ENCODE results near the gene ZNF771.

DNA sequence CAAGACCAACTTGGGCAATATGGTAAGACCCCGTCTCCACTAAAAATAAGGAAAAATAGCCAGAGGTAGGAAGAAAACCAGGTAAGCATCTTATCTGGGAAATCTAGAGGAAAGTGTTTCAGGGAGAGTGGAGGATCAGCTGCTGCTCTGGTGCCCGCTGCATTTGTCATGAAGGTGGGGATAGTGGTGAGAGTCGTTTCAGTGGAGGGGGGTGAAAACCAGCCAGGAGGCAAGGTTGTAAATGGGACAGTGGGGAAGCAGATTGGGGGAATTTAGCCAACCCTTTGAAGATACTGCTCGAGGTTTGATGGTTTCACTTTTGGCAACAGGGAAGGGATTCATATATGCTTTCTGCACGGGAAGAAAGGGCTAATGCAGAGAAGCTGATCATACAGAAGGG lies 13.6 kb downstream of the ZNF771 start:
- TF ChIP-seq, protein P1, sequence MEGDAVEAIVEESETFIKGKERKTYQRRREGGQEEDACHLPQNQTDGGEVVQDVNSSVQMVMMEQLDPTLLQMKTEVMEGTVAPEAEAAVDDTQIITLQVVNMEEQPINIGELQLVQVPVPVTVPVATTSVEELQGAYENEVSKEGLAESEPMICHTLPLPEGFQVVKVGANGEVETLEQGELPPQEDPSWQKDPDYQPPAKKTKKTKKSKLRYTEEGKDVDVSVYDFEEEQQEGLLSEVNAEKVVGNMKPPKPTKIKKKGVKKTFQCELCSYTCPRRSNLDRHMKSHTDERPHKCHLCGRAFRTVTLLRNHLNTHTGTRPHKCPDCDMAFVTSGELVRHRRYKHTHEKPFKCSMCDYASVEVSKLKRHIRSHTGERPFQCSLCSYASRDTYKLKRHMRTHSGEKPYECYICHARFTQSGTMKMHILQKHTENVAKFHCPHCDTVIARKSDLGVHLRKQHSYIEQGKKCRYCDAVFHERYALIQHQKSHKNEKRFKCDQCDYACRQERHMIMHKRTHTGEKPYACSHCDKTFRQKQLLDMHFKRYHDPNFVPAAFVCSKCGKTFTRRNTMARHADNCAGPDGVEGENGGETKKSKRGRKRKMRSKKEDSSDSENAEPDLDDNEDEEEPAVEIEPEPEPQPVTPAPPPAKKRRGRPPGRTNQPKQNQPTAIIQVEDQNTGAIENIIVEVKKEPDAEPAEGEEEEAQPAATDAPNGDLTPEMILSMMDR (IDR thresholded peaks at IDR 0.05), result no peak
- no peak for TF ChIP-seq EP300 (IDR thresholded peaks at IDR 0.05; ENCODE audit: low read depth)

Data from transverse colon (tissue), 3 donors.